HG03342 (cell line): Measurements from ENCODE around the gene F2RL1.
"Not testable (repeated sequence)": the region's sequence is repeated elsewhere in the genome, so short reads cannot be mapped to it uniquely, and the experiment has no call there.

Source experiments
- ATAC-seq: cut with Tn5 transposase; IDR thresholded peaks from one replicate; pipeline ENCODE4 v1.9.1; 2021; ENCODE audit warnings: mild to moderate bottlenecking, moderate library complexity; ENCODE audit not compliant: unreplicated experiment

Gene F2RL1

GRCh38 chr5:76849419-76850291 lies 30.8 kb downstream of the F2RL1 start, which contains the start of gene S100Z:
Gene S100Z (plus strand): TSS chr5:76850014. CDS start chr5:76875360, 25,346 bp downstream.
- no peak for ATAC-seq

- ATAC-seq: no peak
Observed at GRCh38 chr5:76850543-76851145, 31.8 kb downstream of the F2RL1 start.

- no peak for ATAC-seq
Observed at GRCh38 chr5:76851728-76852369, 33.0 kb downstream of the F2RL1 start.

- no peak for ATAC-seq
Observed at GRCh38 chr5:76852772-76853171, 33.9 kb downstream of the F2RL1 start.

- not testable (repeated sequence) for ATAC-seq
Observed at GRCh38 chr5:76853741-76854140, 34.9 kb downstream of the F2RL1 start.

- ATAC-seq: no peak
Observed at GRCh38 chr5:76854644-76855043, 35.8 kb downstream of the F2RL1 start.

GRCh38 chr5:76855501-76855900 lies 36.7 kb downstream of the F2RL1 start:
- not testable (repeated sequence) for ATAC-seq

GRCh38 chr5:76855961-76856360 lies 37.1 kb downstream of the F2RL1 start:
- ATAC-seq: no peak

GRCh38 chr5:76856800-76857199 lies 38.0 kb downstream of the F2RL1 start:
- ATAC-seq: not testable (repeated sequence)

- ATAC-seq: no peak
Observed at GRCh38 chr5:76859591-76860247, 40.9 kb downstream of the F2RL1 start.

GRCh38 chr5:76861612-76862011 lies 42.8 kb downstream of the F2RL1 start:
- no peak for ATAC-seq

- ATAC-seq: no peak
Observed at GRCh38 chr5:76863001-76863400, 44.2 kb downstream of the F2RL1 start.

- ATAC-seq: no peak
Observed at GRCh38 chr5:76866503-76866902, 47.7 kb downstream of the F2RL1 start.

GRCh38 chr5:76867038-76867437 lies 48.2 kb downstream of the F2RL1 start:
- ATAC-seq: no peak

- peak; percentile 52 for ATAC-seq
Observed at GRCh38 chr5:76867827-76868693, 49.2 kb downstream of the F2RL1 start.

GRCh38 chr5:76870046-76870445 lies 51.2 kb downstream of the F2RL1 start:
- no peak for ATAC-seq

GRCh38 chr5:76874088-76874581 lies 55.3 kb downstream of the F2RL1 start:
- ATAC-seq: peak; percentile 77
